H9 (cell line): ENCODE results near the gene MATN1. TPM values are rescaled to one million over a fixed set of nuclear protein-coding genes. Genes with fewer than 3 reads are reported as not detected.

Experiments
- DNase-seq: peaks from one replicate; pipeline ENCODE4 v3.0.0-alpha.2; 2017
- H2AFZ ChIP-seq: one replicate; pipeline ENCODE4 v1.6.1; 2013; ENCODE audit warnings: mild to moderate bottlenecking, low read length, control low read depth, moderate library complexity
- H2AK5ac ChIP-seq: 2 replicates; pipeline ENCODE4 v1.6.1; 2013; ENCODE audit warnings: low read length, control low read depth, mixed read lengths; ENCODE audit not compliant: insufficient read length
- H2BK120ac ChIP-seq: one replicate; pipeline ENCODE4 v1.6.1; 2013; ENCODE audit warnings: low read depth, mild to moderate bottlenecking, low read length, control low read depth, inconsistent platforms; ENCODE audit not compliant: poor library complexity, severe bottlenecking
- H2BK12ac ChIP-seq: 2 replicates; pipeline ENCODE4 v1.6.1; 2013; ENCODE audit warnings: low read length, control low read depth, mixed read lengths, low read depth; ENCODE audit not compliant: insufficient read length
- H2BK15ac ChIP-seq: 2 replicates; pipeline ENCODE4 v1.6.1; 2013; ENCODE audit warnings: low read depth, low read length, control low read depth
- H2BK20ac ChIP-seq: one replicate; pipeline ENCODE4 v1.6.1; 2013; ENCODE audit warnings: low read depth, mild to moderate bottlenecking, low read length, control low read depth, inconsistent platforms; ENCODE audit not compliant: poor library complexity, severe bottlenecking
- H2BK5ac ChIP-seq: 2 replicates; pipeline ENCODE4 v1.6.1; 2013; ENCODE audit warnings: low read length, control low read depth, mixed read lengths; ENCODE audit not compliant: insufficient read length
- H3K14ac ChIP-seq: 2 replicates; pipeline ENCODE4 v1.6.1; 2013; ENCODE audit warnings: low read length, control low read depth; ENCODE audit not compliant: insufficient read depth
- H3K18ac ChIP-seq: 2 replicates; pipeline ENCODE4 v1.6.1; 2013; ENCODE audit warnings: low read depth, mild to moderate bottlenecking, mixed read lengths, low read length, control low read depth; ENCODE audit not compliant: insufficient read length
- H3K23ac ChIP-seq: 2 replicates; pipeline ENCODE4 v1.6.1; 2013; ENCODE audit warnings: low read length, control low read depth, mixed read lengths, low read depth; ENCODE audit not compliant: insufficient read length
- H3K23me2 ChIP-seq: 2 replicates; pipeline ENCODE4 v1.6.1; 2013; ENCODE audit warnings: low read depth, mild to moderate bottlenecking, mixed read lengths, low read length, control low read depth; ENCODE audit not compliant: insufficient read length, poor library complexity, severe bottlenecking
- H3K27ac ChIP-seq: 2 replicates; pipeline ENCODE4 v1.5.1; 2013; ENCODE audit warnings: low read length, control low read depth, mixed read lengths, low read depth; ENCODE audit not compliant: insufficient read length
- H3K27me3 ChIP-seq: 2 replicates; pipeline ENCODE4 v1.6.1; 2013; ENCODE audit warnings: low read length, control low read depth, inconsistent platforms; ENCODE audit not compliant: insufficient read depth
- H3K4ac ChIP-seq: 2 replicates; pipeline ENCODE4 v1.6.1; 2013; ENCODE audit warnings: low read depth, mild to moderate bottlenecking, control low read depth, inconsistent platforms, low read length, moderate library complexity
- H3K4me1 ChIP-seq: 2 replicates; pipeline ENCODE4 v1.6.1; 2013; ENCODE audit warnings: low read length, control low read depth, inconsistent platforms; ENCODE audit not compliant: insufficient read depth
- H3K4me2 ChIP-seq: 2 replicates; pipeline ENCODE4 v1.6.1; 2013; ENCODE audit warnings: low read length, control low read depth, mixed read lengths; ENCODE audit not compliant: insufficient read length, insufficient read depth
- H3K56ac ChIP-seq: 2 replicates; pipeline ENCODE4 v1.6.1; 2013; ENCODE audit warnings: low read depth, mild to moderate bottlenecking, mixed read lengths, low read length, control low read depth; ENCODE audit not compliant: insufficient read length
- H3K79me1 ChIP-seq: 2 replicates; pipeline ENCODE4 v1.6.1; 2013; ENCODE audit warnings: low read depth, mild to moderate bottlenecking, moderate library complexity, low read length, control low read depth, inconsistent platforms; ENCODE audit not compliant: insufficient read depth, poor library complexity, severe bottlenecking
- H3K79me2 ChIP-seq: 2 replicates; pipeline ENCODE4 v1.6.1; 2013; ENCODE audit warnings: low read length, control low read depth, inconsistent platforms; ENCODE audit not compliant: insufficient read depth
- H3K9ac ChIP-seq: 2 replicates; pipeline ENCODE4 v1.6.1; 2013; ENCODE audit warnings: low read length, control low read depth, mixed read lengths; ENCODE audit not compliant: insufficient read length; ENCODE audit errors: extremely low read depth
- H3K9me3 ChIP-seq: one replicate; pipeline ENCODE4 v1.6.1; 2013; ENCODE audit warnings: low read depth, low read length, inconsistent platforms; ENCODE audit not compliant: control insufficient read depth
- H3T11ph ChIP-seq: one replicate; pipeline ENCODE4 v1.6.1; 2013; ENCODE audit warnings: mild to moderate bottlenecking, low read length, control low read depth, inconsistent platforms
- H4K20me1 ChIP-seq: one replicate; pipeline ENCODE4 v1.6.1; 2013; ENCODE audit not compliant: control insufficient read depth, insufficient read length, insufficient read depth
- H4K5ac ChIP-seq: 2 replicates; pipeline ENCODE4 v1.6.1; 2013; ENCODE audit warnings: low read depth, mild to moderate bottlenecking, mixed read lengths, low read length, control low read depth; ENCODE audit not compliant: insufficient read length
- H4K8ac ChIP-seq: replicated peaks from 2 replicates; pipeline ENCODE4 v1.6.1; 2013; ENCODE audit warnings: low read length, control low read depth, mixed read lengths, low read depth; ENCODE audit not compliant: insufficient read length
- H4K91ac ChIP-seq: 2 replicates; pipeline ENCODE4 v1.6.1; 2013; ENCODE audit warnings: low read depth, mild to moderate bottlenecking, moderate library complexity, mixed read lengths, low read length, control low read depth; ENCODE audit not compliant: insufficient read length
- H3K27ac Mint-ChIP-seq, 3 experiments: 2 replicates in 2 of 3; 3 replicates in 1 of 3; pipeline ENCODE4 v1.8.0; 2020 to 2021; ENCODE audit warnings: mixed read lengths in 3 of 3, mild to moderate bottlenecking in 1 of 3, moderate library complexity in 1 of 3
- H3K27me3 Mint-ChIP-seq: 2 replicates; pipeline ENCODE4 v1.8.0; 2021; ENCODE audit warnings: low read depth, mild to moderate bottlenecking, moderate library complexity, mixed read lengths
- H3K36me3 Mint-ChIP-seq, 3 experiments: 2 replicates in 2 of 3; 3 replicates in 1 of 3; pipeline ENCODE4 v1.8.0; 2020 to 2021; ENCODE audit warnings: low read depth in 3 of 3, mixed read lengths in 3 of 3; ENCODE audit not compliant: insufficient read depth in 1 of 3
- H3K4me1 Mint-ChIP-seq, 2 experiments: 2 replicates each; pipeline ENCODE4 v1.8.0; 2020; ENCODE audit warnings: mixed read lengths in 2 of 2
- H3K4me3 Mint-ChIP-seq, 2 experiments: 2 replicates in 1 of 2; 3 replicates in 1 of 2; pipeline ENCODE4 v1.8.0; 2020 to 2021; ENCODE audit warnings: mild to moderate bottlenecking in 2 of 2, mixed read lengths in 2 of 2, moderate library complexity in 1 of 2
- H3K9me3 Mint-ChIP-seq, 2 experiments: 2 replicates in 1 of 2; 3 replicates in 1 of 2; pipeline ENCODE4 v1.8.0; 2020; ENCODE audit warnings: mild to moderate bottlenecking in 2 of 2, mixed read lengths in 2 of 2, moderate library complexity in 1 of 2
- total RNA-seq: library from RNA; stranded (reverse); gene quantifications from 2 replicates; pipeline ENCODE4 v1.2.1, GENCODE V29; 2021
- TF ChIP-seq, protein P1 (sequence below): fragments of 200-600 bp; sonication (generic); conservative IDR thresholded peaks from 3 replicates; pipeline ENCODE4 v1.8.0; 2021; ENCODE audit warnings: antibody characterized with exemption, mild to moderate bottlenecking

The MATN1 gene
- total RNA-seq, 1 experiment from 2014 or later = not detected

DNA sequence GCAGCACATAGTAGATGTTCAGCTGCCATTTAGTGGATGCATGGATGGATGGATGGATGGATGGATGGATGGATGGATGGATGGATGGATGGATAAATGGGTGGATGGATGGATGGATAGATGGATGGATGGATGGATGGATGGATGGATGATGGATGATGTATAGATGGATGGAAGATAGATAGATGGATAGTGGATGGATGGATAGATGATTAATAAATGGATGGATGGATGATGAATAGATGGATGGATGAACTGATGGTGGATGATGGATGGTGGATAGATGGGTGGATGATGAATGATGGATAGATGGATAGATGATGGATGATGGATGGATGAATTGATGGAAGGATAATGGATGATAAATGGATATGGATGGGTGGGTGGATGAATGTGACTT, 20.6 kb downstream of the MATN1 start:
- no peak overlapping the region for H4K8ac ChIP-seq
- H3K18ac ChIP-seq = no peak overlapping the region
- no peak overlapping the region for H2AFZ ChIP-seq
- no peak overlapping the region for H3K56ac ChIP-seq
- no peaks in the 10 kb centered on the region for H3K79me1 ChIP-seq
- H2BK12ac ChIP-seq = no peak overlapping the region
- H3K27me3 Mint-ChIP-seq = no peaks in the 10 kb centered on the region
- TF ChIP-seq, protein P1, sequence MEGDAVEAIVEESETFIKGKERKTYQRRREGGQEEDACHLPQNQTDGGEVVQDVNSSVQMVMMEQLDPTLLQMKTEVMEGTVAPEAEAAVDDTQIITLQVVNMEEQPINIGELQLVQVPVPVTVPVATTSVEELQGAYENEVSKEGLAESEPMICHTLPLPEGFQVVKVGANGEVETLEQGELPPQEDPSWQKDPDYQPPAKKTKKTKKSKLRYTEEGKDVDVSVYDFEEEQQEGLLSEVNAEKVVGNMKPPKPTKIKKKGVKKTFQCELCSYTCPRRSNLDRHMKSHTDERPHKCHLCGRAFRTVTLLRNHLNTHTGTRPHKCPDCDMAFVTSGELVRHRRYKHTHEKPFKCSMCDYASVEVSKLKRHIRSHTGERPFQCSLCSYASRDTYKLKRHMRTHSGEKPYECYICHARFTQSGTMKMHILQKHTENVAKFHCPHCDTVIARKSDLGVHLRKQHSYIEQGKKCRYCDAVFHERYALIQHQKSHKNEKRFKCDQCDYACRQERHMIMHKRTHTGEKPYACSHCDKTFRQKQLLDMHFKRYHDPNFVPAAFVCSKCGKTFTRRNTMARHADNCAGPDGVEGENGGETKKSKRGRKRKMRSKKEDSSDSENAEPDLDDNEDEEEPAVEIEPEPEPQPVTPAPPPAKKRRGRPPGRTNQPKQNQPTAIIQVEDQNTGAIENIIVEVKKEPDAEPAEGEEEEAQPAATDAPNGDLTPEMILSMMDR = no peak
- H3K4me2 ChIP-seq = no peak overlapping the region
- no peaks in the 10 kb centered on the region for H3K4me1 ChIP-seq
- no peak overlapping the region for H3K4me3 Mint-ChIP-seq
- no peaks in the 10 kb centered on the region for H3K36me3 Mint-ChIP-seq
- H3K27ac Mint-ChIP-seq = no peak overlapping the region
- no peaks in the 10 kb centered on the region for H4K20me1 ChIP-seq
- DNase-seq = no peak
- H3K4ac ChIP-seq = no peak overlapping the region
- H3K27me3 ChIP-seq = no peaks in the 10 kb centered on the region
- no peaks in the 10 kb centered on the region for H3K9me3 Mint-ChIP-seq
- no peak overlapping the region for H4K91ac ChIP-seq
- H3T11ph ChIP-seq = no peak overlapping the region
- no peak overlapping the region for H2BK15ac ChIP-seq
- H3K23me2 ChIP-seq = no peaks in the 10 kb centered on the region
- no peak overlapping the region for H2BK120ac ChIP-seq
- H2AK5ac ChIP-seq = no peak overlapping the region
- no peak overlapping the region for H2BK20ac ChIP-seq
- no peak overlapping the region for H4K5ac ChIP-seq
- no peak overlapping the region for H2BK5ac ChIP-seq
- no peak overlapping the region for H3K9ac ChIP-seq
- H3K14ac ChIP-seq = no peak overlapping the region
- no peaks in the 10 kb centered on the region for H3K9me3 ChIP-seq
- no peak overlapping the region for H3K23ac ChIP-seq
- H3K27ac ChIP-seq = no peak overlapping the region
- no peaks in the 10 kb centered on the region for H3K79me2 ChIP-seq
- H3K4me1 Mint-ChIP-seq = peaks cover 0 to 2% of the 10 kb centered on the region in 2 experiments; a peak in 1 of 4 replicates
